ENCODE results near the gene B3GLCT.
"Not testable (repeated sequence)": the region's sequence is repeated elsewhere in the genome, so short reads cannot be mapped to it uniquely, and the experiment has no call there.

Gene B3GLCT

GRCh38 chr13:31286930-31287329 is 87.2 kb downstream of the B3GLCT start:
- no peak for DNase-seq

- no peak for DNase-seq
These were observed 101.3 kb downstream of the B3GLCT start for GRCh38 chr13:31301119-31301518.

DNA sequence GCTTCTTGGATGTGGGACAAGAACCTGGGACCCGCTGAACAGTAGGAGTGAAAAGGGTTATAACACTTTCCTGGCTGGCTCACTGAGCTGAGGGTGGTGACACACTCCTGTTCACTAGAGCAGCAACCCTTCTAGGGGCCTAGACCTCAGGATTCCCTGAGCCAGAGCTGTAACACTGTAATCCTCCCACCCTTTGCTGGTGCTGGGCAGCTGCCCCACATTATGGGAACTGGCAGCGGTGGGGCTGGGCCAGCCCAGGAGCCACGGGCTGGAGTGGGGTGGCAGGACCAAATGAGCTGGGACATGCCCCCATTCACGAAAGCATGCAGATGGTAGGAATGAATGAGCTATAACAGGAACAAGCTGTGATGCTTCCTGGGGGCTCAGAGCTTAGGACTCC is 110.6 kb downstream of the B3GLCT start:
- DNase-seq, result no peak

DNA sequence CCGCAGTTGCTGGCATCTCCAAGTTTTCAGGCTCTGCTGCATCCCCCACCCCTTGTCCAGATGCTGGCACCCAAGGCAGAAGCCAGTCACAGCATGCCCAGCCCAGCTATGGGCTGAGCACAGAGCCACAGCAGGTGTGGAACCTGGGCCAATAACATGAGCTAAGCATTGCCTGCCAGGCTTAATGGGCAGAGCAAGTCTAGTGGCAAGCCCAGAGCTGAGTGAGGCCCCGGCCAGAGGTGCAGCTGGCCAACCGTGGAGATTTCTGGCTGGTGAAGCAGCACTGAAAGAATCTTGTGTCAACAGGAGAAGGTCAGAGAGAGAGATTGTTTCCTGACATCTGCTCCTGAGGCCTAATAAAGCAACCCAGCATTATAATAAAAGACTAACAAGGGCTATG is 111.0 kb downstream of the B3GLCT start:
- no peak for DNase-seq

GRCh38 chr13:31311921-31312320 is 112.1 kb downstream of the B3GLCT start:
- no peak for DNase-seq

GRCh38 chr13:31314961-31315360 is 115.2 kb downstream of the B3GLCT start:
- no peak for DNase-seq

GRCh38 chr13:31320946-31321345 is 121.2 kb downstream of the B3GLCT start:
- DNase-seq, result no peak

- no peak for DNase-seq
These were observed 121.7 kb downstream of the B3GLCT start for GRCh38 chr13:31321457-31321856.

GRCh38 chr13:31322026-31322425 is 122.3 kb downstream of the B3GLCT start:
- DNase-seq, result peak; percentile 27

DNA sequence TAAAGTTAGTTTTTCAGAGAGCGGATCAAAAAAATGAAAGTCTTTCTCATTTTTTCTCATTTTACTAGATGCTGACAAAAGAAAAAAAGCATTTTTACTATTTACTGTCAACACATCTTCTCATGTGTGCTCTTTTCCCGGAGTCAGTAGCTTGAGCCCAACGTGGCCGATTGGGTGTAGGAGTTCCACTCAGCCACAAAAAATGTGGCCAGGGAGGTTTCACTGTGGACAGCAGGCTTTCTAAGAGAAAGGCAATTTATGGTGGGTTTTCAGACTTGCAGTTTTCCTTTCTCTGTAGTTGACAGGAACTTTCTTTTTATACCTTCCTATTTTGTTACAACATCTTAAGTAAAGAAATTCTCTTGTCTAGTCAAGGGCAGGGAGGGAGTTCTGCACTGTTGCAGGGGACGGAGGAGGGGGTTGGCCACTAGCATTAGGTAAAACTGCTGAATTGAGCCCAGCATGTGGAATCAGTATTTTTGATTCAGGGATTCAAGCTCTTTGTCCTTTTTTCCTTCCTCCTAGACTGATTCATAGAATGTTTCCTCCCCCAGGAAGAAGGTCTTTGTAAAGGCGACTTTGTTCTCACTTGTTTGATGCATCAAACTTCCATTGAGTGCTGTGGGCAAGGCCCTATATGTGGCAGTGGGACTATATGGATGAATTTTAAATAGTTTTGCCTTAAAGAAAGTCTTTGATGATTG is 123.1 kb downstream of the B3GLCT start:
- no peak for DNase-seq

GRCh38 chr13:31327182-31327860 is 127.5 kb downstream of the B3GLCT start:
- no peak for DNase-seq

DNA sequence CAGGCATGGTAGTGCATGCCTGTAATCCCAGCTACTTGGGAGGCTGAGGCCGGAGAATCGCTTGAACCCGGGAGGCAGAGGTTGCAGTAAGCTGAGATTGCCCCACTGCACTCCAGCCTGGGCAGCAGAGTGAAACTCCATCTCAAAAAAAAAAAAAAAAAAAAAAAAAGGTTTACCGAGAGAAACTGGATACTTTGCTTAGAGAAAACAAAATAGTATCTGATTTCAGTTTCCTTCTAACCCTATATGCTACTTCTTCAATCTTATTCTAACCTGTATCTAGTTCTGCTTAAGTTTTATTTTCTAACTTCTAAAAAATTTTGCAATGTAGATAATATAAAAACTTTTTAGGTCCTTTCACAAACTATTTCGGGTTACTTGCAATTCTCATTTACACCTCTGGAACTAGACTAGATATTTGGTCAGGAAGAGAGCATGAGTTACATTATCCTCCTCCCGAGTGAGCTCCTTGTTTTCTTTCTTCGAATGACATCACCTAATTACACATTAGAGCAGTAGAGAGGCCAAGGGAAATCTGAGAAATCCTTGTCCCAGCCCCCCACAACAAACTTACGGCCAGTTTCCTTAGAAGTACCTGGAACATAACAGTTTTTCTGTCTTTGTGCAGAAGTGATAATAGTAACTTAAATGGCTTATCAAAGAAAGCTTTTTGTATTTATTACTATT is 128.9 kb downstream of the B3GLCT start:
- peak; percentile 4 for DNase-seq

GRCh38 chr13:31330236-31330635 is 130.5 kb downstream of the B3GLCT start:
- DNase-seq, result no peak

DNA sequence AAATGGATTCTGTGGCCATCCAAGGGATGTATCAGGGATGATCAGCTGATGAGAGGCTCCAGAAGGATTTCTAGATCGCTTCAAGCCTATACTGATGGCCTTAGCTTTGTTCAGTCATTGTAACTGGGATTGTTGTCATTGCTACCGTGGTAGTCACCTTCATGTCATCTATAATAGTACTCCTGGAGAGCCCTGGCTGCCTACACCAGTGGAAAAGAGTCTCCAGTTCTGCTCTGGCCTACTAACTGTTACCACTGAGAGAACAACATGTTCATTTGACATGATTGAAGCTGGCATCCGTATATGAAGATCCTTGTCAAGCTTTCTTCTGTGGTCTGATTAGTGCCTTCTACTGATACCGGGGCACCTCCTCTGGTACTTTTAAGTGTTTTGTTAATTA is 131.3 kb downstream of the B3GLCT start:
- no peak for DNase-seq

DNA sequence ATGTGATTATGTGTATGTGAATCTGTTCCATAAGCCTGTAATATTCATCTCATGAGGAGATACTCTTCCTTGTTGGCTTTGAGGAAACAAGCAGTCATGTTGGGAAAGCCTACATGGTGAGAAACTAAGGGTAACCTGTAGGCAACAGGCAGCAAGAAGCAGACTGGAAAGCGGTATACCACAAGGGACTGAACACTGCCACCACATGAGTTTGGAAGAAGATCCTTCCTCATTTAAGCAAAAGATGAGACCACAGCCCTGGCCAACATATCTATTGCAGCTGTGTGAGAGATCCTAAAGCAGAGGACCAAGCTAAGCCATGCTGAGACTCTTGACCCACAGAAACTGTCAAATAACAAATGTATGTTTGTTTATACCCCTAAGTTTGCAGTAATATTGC is 134.8 kb downstream of the B3GLCT start:
- DNase-seq, result no peak

- no peak for DNase-seq
These were observed 135.3 kb downstream of the B3GLCT start for GRCh38 chr13:31334994-31335557.

- DNase-seq, result not testable (repeated sequence)
These were observed 139.8 kb downstream of the B3GLCT start for GRCh38 chr13:31339616-31340015.

DNA sequence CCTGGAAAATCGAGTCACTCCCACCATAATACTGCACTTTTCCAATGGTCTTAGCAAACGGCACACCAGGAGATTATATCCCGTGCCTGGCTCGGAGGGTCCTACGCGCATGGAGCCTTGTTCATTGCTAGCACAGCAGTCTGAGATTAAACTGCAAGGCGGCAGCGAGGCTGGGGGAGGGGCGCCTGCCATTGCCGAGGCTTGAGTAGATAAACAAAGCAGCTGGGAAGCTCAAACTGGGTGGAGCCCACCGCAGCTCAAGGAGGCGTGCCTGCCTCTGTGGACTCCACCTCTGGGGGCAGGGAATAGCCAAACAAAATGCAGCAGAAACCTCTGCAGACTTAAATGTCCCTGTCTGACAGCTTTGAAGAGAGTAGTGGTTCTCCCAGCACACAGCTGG is 141.1 kb downstream of the B3GLCT start:
- not testable (repeated sequence) for DNase-seq

DNA sequence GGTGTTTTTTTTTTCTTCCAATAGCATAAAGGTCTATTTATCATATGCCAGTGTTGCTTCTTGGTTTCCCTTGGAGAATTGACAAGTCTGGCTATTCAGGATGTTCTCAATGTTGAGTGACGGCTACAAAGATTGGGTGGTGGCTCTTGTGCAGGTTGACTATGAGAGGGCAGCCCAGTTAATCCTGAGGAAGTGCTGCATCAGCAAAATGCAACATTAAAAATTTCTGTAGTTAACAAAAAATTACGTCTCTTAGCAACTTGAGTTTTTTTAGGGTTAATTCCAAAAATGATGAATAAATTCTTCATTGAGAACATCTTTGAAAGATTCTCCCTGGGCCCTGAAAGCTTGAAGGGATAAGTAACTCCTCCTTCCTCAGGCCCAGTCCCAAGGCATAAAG is 147.1 kb downstream of the B3GLCT start:
- no peak for DNase-seq

- DNase-seq, result no peak
These were observed 149.4 kb downstream of the B3GLCT start for GRCh38 chr13:31349156-31349555.

DNA sequence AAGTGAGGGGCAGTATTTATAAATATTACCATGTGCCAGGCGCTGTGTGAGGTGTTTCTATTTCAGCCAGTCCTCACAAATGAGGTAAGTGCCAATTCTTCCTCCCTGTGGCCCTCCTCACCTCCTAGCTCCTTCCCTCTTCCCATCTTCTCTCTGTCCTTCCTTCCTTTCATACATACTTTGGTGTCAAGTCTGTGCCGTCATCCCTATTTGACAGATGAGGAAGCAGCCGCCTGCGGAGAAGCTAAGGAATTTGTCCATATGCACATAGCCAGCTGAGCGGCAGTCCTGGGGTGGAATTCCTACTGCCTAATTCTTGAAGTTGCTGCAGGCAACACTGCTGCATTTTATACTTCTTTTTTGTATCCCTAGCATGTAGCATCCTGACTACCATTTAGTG is 150.8 kb downstream of the B3GLCT start:
- no peak for DNase-seq

DNA sequence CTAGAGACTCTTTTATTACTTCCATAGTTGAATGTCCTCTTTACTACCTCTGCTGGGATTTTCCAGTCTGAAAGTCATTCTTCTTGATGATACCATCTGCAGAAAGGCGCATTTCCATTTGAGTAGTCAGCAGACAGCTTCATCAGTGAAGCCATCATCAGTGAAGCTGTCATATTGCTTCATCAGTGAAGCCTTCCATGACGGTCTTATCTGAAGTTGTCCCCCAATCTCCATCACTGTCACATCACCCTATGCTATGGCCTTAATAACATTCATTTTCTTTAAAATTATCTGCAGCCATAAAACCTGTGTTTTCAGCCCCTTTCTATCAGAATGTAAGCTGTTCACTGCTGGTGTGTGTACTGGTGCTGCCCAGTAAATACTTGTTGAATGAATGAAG is 151.6 kb downstream of the B3GLCT start:
- no peak for DNase-seq

GRCh38 chr13:31352467-31352866 is 152.7 kb downstream of the B3GLCT start:
- no peak for DNase-seq

DNA sequence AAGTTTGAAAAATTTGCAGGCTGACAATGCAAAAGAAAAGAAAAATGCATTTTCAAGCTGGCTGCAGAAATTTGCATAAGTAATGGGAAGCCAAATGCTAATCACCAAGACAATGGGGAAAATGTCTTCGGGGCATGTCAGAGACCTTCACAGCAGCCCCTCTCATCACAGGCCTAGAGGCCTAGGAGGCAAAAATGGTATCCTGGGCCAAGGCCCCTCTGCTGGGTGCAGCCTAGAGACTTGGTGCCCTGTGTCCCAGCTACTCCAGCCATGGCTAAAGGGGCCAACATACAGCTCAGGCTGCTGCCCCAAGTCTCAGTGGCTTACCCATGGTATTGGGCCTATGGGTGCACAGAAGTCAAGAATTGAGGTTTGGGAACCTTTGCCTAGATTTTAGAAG is 155.2 kb downstream of the B3GLCT start:
- no peak for DNase-seq

Data from fibroblast of skin of right quadriceps (primary cell).